GM12873 (cell line): ENCODE measurements around the gene ACAP2.

ENCODE experiments used
- TF ChIP-seq, protein P1 (sequence below): IDR thresholded peaks from 2 replicates; pipeline ENCODE4 v1.5.1; 2012; ENCODE audit warnings: low read depth, mild to moderate bottlenecking, moderate library complexity, low read length, control low read depth; ENCODE audit not compliant: insufficient read depth; ENCODE audit errors: missing control alignments

The ACAP2 gene

DNA sequence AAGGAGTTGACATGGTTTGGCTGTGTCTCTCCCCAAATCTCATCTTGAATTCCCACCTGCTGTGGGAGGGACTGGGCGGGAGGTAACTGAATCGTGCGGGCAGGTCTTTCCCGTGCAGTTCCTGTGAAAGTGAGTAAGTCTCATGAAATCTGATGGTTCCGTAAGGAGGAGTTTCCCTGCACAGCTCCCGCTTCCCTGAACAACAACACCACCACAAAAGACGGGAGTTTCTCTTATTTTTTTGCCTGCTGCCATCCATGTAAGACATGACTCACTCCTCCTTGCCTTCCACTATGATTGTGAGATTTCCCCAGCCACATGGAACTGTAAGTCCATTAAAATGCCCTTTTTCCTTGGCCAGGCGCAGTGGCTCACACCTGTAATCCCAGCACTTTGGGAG lies 194.5 kb downstream of the ACAP2 start:
- TF ChIP-seq, protein P1, sequence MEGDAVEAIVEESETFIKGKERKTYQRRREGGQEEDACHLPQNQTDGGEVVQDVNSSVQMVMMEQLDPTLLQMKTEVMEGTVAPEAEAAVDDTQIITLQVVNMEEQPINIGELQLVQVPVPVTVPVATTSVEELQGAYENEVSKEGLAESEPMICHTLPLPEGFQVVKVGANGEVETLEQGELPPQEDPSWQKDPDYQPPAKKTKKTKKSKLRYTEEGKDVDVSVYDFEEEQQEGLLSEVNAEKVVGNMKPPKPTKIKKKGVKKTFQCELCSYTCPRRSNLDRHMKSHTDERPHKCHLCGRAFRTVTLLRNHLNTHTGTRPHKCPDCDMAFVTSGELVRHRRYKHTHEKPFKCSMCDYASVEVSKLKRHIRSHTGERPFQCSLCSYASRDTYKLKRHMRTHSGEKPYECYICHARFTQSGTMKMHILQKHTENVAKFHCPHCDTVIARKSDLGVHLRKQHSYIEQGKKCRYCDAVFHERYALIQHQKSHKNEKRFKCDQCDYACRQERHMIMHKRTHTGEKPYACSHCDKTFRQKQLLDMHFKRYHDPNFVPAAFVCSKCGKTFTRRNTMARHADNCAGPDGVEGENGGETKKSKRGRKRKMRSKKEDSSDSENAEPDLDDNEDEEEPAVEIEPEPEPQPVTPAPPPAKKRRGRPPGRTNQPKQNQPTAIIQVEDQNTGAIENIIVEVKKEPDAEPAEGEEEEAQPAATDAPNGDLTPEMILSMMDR: no peak

- TF ChIP-seq, protein P1: no peak
Observed at GRCh38 chr3:195247863-195248189, 195.0 kb downstream of the ACAP2 start.

DNA sequence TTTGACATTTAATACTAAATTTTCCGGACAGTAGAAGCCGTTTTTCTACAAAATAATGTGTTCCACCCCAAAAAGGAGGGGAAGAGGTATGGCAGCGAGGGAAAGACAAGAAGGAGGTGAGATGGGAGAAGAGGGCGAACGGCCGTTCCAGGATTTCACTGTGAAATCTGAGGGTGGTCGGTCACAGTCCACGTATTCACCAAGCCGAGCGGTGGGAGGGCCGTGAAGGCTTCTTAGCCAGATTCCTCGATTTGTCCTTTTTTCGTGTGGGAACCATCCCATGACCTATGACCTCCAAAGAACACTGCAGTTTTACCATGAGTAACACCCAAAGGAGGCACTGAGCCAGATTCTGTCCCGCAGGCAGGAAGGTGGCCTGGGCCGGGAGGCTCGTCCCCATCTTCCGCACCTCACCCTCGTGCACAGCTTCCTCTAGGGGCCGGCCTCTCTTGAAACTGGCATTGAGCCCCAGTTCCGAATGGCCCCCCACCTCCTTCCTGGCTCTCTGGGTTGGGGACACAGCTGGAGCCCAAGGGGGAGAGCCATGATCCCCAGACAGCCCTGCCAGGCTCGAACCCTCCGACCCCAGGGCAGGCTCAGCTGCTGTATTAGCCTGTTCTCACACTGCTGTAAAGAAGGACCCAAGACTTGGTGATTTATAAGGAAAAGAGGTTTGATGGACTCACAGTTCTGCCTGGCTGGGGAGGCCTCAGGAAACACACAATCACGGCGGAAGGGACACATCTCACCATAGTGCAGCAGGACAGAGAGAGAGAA lies 195.5 kb downstream of the ACAP2 start:
- TF ChIP-seq, protein P1: no peak

DNA sequence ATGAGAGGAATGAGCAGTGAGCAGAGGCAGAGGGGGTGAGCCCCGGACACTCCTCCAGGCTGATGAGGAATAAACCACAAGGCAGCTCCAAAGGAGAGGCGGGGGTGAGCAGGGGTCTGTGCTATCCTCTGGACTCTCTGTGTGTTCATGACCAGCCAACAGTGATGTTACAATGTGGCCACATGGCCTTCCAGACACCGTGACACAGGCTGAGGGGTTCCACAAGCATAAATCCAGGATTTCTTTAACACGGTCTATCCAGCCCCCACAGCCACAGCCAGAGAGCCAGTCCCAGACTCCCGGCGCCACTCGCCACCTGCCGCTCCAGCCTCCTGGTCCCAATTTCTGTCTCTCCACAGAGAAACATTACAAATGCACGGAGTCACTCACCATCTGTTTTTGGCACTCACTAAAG lies 196.2 kb downstream of the ACAP2 start:
- TF ChIP-seq, protein P1: no peak

GRCh38 chr3:195245531-195245951 lies 197.3 kb downstream of the ACAP2 start:
- TF ChIP-seq, protein P1: no peak

DNA sequence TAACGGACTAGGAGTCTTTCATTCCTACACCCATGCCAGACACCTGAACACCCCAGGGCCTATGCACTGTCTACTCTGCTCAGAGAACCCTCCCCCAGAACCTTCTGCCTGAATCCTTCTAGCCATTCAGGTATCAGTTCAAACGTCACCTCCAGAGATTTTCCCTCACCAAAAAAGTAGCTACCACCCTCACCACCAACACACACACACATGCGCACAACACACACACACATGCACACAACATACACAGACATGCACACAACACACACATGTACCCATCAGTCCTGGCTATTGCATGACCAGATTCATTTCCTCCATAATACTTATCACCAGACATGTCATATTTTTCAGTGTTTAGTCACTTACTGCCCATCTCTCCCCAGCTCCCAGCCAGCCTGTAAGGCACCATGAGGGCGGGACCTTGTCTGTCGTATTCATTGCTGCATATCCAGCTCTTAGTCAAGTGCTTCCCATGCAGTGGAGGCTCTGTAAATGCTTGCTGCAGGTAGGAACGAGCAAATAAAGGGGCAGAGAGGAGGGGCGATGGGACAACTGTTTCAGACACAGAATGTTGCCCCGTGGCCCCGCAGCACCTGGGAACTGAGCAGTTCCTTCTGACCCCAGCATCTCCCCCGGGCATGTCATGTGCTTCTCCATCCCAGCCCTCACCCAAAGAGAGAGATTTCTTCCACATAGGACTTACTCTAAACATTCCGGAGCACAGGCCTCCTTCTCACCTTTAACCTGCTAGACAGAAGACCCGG lies 201.0 kb downstream of the ACAP2 start:
- TF ChIP-seq, protein P1: no peak

DNA sequence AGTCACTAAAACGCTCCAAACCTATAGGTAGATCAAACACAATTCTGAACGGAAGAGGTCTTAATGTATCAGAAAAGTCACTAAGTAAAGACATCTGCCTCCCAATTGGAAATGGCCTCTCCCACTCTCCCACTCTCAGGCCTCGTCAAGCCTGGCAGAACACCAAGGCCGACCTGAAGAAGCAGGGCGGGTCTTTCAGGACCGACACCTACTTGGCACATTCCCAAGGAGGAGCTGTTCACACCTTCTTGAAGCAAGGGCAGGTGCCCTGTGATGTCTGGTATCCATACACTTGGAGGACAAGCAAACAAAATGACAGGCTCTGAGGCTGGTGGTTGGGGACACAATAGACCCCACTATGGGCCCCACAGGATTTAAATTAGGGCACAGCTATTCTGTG lies 201.9 kb downstream of the ACAP2 start:
- TF ChIP-seq, protein P1: no peak
